ENCODE data around the gene NEU1.

GRCh38 chr6:31887173-31888007 lies 24.8 kb upstream of the NEU1 start:
- TF ChIP-seq TEAD4 (IDR thresholded peaks at IDR 0.05; ENCODE audit: low read depth, low read length) (no peak), POLR2AphosphoS5 (IDR thresholded peaks at IDR 0.05; ENCODE audit: low read depth, low read length) (no peak), EZH2 (IDR thresholded peaks at IDR 0.05; ENCODE audit: low read depth, low read length, severe bottlenecking) (no peak), EP300 (IDR thresholded peaks at IDR 0.05; ENCODE audit: borderline replicate concordance in 1 of 2, low read depth in 2 of 2, low read length in 2 of 2) (no peak), POLR2A (IDR thresholded peaks at IDR 0.05; ENCODE audit: control extremely low read depth in 1 of 2, low read depth in 2 of 2, low read length in 2 of 2) (no peak), CREB1 (IDR thresholded peaks at IDR 0.05) (no peak), TAF7 (optimal IDR thresholded peaks at IDR 0.05; ENCODE audit: borderline replicate concordance, low read depth, low read length) (no peak)
